GM12864 (cell line): ENCODE measurements around the gene HNRNPH3.
"Not testable (repeated sequence)": the region's sequence is repeated elsewhere in the genome, so short reads cannot be mapped to it uniquely, and the experiment has no call there.

Experiments
- DNase-seq: peaks from one replicate; pipeline ENCODE4 v3.0.0-alpha.2; 2011; ENCODE audit warnings: low read depth
- H3K4me3 ChIP-seq: 2 replicates; pipeline ENCODE4 v1.5.1; 2011; ENCODE audit warnings: mild to moderate bottlenecking, low read depth, low read length, control low read depth
- CTCF ChIP-seq: IDR thresholded peaks from 2 replicates; pipeline ENCODE4 v1.5.1; 2011; ENCODE audit warnings: low read depth, mild to moderate bottlenecking, moderate library complexity, low read length, control low read depth, inconsistent platforms; ENCODE audit errors: missing control alignments

The HNRNPH3 gene

GRCh38 chr10:68315582-68315981, 16.3 kb upstream of the HNRNPH3 start:
- no peak for TF ChIP-seq CTCF
- H3K4me3 ChIP-seq = no peak overlapping the region
- DNase-seq = no peak

- no peak for TF ChIP-seq CTCF
- H3K4me3 ChIP-seq = no peak overlapping the region
- no peak for DNase-seq
These were observed 13.4 kb upstream of the HNRNPH3 start for GRCh38 chr10:68318331-68319059.

DNA sequence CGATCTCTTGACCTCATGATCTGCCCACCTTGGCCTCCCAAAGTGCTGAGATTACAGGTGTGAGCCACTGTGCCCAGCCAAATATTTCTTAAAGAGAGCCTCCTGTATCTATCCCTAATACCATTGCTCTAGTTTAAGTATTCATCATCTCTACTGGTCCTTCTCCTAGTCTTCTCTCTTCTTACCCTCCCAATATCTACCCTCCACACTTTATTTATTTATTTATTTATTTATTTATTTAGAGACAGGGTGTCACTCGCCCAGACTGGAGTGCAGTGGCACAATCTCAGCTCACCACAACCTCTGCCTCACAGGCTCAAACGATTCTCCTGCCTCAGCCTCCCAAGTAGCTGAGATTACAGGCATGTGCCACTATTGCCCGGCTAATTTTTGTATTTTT, 7.5 kb upstream of the HNRNPH3 start:
- H3K4me3 ChIP-seq, DNase-seq: not testable (repeated sequence)

GRCh38 chr10:68327889-68328786, 3.7 kb upstream of the HNRNPH3 start:
- H3K4me3 ChIP-seq = no peak overlapping the region
- TF ChIP-seq CTCF = no peak
- no peak for DNase-seq

DNA sequence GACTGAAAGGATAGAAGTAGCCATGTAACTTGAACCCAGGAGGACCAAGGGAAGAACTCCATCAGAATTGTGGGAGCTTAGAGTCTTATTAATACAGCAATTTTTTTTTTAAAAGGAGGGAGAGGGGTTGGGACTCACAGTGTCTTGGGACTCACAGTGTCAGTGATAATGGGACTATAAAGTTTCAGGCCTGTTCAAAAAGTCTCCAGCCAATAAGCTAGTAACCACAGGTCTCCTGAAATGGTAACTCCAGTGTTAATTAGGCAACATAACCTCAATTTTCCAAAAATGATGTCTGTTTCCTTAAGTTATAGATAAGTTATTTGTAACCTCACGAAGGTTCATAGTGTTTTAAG, 2.4 kb upstream of the HNRNPH3 start:
- DNase-seq = no peak
- no peak for TF ChIP-seq CTCF
- no peak overlapping the region for H3K4me3 ChIP-seq

DNA sequence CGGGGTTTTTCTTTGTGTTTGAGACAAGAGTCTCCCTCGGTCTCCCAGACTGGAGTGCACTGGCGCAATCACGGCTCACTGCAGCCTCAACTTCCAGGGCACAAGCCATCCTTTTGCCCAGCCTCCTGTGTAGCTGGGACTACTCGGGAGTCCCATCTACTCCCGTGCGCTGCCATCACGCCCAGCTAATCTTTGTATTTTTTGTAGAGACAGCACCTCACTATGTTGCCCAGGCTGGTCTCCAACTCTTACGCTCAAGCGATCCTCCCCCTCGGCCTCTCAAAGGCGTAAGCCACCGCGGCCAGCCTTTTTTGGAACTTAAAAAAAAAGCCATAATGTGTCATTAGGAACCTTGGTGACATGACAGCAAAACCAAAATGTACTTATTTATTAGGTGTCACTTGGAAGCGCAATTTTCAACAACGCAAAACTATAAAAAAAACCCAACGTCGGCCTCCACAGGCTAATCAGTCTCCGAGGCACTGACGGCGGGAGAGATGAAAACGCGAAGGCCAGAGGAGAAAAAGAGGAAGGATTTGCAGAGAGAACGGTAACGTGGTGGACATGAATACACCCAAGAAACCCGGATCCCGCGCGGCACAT, 911 bp upstream of the HNRNPH3 start:
- no peak for DNase-seq
- no peak for TF ChIP-seq CTCF
- peak overlapping the region; percentile 88 for H3K4me3 ChIP-seq

- peak; percentile 45 for TF ChIP-seq CTCF
- H3K4me3 ChIP-seq = peak within 1 kb of the TSS; percentile 88
- no peak for DNase-seq
These were observed 594 bp downstream of the HNRNPH3 start, which contains the start of gene PBLD for GRCh38 chr10:68332259-68333057. Gene PBLD (minus strand): TSS chr10:68332928. CDS start chr10:68306844, 26,084 bp downstream.
